Testis (tissue), 2 donors: ENCODE results near the gene DROSHA.

ENCODE experiments used
- CTCF ChIP-seq, 3 experiments: fragments of 450-650 bp in 2 of 3; fragments of 200-600 bp in 1 of 3; sonication (generic) in 1 of 3; IDR thresholded peaks; one replicate each; pipeline ENCODE4 v1.5.1; 2016 to 2019; ENCODE audit warnings: antibody characterized with exemption in 3 of 3, mild to moderate bottlenecking in 2 of 3, moderate library complexity in 1 of 3
- POLR2A ChIP-seq: fragments of 450-650 bp; IDR thresholded peaks from one replicate; pipeline ENCODE4 v1.6.1; 2017; ENCODE audit warnings: antibody characterized with exemption, mild to moderate bottlenecking, moderate library complexity

DNA sequence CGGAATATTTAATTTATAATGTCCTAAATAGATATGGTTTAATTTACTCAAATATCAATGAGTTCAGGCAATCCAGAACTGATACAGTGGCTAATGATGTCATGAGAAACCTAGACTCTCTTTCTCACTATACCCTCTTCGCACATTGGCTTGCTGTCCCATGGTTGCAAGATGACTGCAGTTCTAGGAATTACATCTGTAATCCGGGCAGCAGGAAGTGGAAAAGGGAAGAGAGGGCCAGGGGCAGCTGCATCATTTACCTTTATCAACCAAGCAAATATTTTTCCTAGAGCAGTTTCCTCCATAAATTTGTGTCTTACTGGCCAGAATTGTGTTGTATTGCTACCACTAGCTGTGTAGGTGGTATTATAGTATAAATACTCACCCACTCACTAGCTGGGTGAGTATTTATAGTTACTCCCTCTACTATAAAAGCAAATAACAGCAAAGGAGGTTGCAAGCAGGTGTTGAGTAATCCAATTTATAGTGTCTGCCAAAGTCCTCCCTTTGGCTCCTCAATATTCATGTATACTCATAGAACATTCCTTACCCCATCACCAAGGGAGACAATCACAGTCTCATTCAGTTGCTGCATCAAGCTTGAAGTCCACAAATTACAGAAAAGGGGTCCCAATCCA lies 168.8 kb downstream of the DROSHA start:
- TF ChIP-seq CTCF (IDR thresholded peaks at IDR 0.05) = no peak
- TF ChIP-seq POLR2A = no peak
